GM21786 (cell line): ENCODE measurements around the gene TRIM24.

Experiments used
- ATAC-seq: cut with Tn5 transposase; IDR thresholded peaks from one replicate; pipeline ENCODE4 v1.9.1; 2021; ENCODE audit not compliant: unreplicated experiment

Gene TRIM24

DNA sequence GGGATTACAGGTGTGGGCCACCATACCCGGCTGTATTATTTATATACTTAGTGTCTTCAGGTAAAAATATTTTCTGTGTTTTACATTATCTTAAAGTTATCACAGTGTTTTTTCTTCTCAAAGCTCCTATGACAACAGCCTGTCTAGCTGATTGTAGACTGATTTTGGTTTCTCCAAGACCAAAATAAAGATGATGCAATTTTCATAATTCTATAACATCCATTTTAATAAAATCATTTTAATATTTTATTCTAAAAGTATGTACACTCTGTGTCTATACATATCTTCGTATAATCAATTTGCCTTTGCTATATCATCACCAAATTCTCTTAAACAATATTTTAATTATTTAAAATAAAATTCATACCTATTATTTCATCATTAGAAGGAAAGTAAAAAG is 108.6 kb downstream of the TRIM24 start:
- no peak for ATAC-seq

DNA sequence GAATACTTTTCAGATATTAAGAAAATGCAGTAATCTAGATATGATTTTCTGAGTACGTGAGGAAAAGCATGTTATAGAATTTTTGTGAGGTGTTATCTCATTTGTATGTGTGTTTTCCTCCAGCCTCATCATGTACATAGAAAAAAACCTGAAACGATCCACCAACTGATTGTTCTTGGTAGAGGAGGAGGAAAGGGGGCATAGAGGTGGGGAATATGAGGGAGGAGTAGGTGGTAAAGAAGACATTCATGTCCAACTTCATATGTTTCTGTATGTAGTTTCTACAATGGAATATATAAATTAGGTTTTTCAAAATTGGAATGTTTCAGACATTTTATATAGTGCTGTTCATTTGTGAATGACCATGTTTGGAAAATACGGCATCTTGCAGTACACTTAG is 109.4 kb downstream of the TRIM24 start:
- ATAC-seq = no peak

DNA sequence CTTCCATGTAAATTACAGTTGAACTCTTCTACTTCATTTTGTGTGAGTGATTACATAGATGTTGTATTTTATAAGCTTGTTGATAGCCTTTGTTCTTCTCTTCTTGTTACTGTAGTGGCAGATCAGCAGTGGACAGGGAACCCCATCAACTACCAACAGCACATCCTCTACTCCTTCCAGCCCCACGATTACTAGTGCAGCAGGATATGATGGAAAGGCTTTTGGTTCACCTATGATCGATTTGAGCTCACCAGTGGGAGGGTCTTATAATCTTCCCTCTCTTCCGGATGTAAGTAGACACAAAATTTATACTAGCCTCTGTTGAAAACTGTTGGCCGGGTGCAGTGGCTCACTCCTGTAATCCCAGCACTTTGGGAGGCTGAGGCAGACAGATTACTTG is 110.7 kb downstream of the TRIM24 start:
- no peak for ATAC-seq

DNA sequence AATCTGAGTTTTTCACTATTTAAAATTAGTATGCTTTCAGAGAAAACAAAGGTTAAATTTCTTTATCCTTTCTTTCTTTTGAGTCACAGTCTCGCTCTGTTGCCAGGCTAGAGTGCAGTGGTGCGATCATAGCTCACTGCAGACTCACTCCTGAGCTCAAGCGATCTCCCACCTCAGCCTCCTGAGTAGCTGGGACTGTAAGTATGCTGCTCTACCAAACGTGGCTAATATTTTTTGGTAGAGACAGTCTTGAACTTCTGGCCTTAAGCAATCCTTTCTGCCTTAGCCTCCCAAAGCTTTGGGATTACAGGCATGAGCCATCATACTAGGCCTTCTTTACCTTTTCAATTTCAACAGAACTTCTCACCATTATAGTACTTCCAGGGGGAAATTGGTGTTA is 113.7 kb downstream of the TRIM24 start:
- ATAC-seq = no peak

DNA sequence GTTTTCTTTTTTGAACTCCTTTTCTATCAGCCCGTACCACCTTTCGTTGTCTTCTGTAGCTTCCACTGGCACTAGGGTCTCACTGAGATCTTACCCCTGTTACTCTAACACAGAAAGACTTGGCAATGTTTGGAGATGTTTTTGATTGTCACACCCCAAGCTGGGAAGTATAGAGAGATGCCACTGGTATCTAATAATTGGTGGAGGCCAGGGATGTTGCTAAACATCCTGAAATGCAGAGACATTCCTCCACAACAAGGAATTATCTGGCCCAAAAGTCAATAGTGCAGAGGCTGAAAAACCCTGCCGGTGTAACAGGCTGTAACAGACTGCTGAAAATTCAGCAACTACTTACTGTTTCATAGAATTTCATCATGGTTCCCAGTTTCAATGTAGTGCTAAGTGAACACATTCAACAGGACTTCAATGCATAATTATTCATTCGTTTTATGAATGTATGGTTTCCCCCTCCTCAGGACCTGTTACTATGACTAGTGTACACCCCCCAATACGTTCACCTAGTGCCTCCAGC is 115.9 kb downstream of the TRIM24 start:
- no peak for ATAC-seq

DNA sequence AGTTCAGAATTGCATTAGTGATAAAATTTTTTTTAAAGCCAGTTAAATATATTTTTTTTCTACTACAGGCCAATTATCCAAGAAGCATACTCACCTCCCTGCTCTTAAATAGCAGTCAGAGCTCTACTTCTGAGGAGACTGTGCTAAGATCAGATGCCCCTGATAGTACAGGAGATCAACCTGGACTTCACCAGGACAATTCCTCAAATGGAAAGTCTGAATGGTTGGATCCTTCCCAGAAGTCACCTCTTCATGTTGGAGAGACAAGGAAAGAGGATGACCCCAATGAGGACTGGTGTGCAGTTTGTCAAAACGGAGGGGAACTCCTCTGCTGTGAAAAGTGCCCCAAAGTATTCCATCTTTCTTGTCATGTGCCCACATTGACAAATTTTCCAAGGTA is 119.1 kb downstream of the TRIM24 start:
- no peak for ATAC-seq

DNA sequence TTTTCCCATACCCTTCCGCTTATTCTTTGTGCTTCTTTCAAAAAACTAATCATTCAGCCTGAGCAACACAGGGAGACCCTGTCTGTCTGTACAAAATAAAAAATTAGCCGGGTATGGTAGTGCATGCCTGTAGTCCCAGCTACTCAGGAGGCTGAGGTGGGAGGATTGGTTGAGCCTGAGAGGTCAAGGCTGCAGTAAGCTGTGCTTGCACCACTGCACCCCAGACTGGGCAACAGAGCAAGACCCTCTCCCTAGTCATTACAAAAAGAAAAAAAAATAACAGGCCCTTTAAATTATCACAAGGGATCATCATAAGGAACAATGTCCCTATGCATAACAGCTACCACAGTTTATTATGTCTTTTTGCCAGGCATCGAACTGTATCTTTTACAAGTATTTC is 119.6 kb downstream of the TRIM24 start:
- ATAC-seq = no peak

DNA sequence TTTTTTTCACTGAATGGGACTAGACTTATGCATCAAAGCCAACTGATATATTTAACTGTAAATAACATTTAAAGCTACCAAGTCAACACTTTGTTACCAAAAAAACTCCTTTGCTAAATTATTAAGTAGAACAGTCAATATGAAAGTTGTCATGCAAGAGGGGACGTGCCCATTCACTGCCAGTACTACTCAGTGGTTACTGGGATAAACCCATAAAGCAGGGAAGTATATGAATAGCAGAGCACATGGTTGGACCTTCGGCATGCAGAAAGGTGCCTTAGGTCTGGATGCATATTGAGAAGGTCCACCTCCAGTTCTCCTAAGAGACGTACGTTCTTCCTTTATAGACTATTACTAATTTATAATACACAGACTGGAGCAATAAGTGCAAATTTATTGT is 121.0 kb downstream of the TRIM24 start:
- ATAC-seq = no peak

DNA sequence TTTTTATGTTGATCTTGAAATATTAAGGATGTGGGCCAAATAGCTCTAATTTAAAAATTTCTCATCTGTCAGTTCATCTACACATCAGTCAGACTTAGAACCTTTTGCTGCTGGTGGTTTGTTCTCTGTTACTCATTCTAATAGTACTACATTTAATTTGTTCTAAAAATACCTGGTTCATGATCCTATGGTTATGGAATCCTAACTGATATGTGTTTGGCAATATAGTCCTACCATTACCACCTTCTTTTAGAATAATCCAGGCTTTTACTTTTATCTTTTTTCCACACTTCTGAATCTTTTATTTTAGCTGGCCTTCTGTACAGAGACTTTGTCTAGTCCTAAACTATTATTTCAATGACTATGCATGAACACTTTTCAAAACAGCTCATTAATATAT is 124.2 kb downstream of the TRIM24 start:
- ATAC-seq = no peak

DNA sequence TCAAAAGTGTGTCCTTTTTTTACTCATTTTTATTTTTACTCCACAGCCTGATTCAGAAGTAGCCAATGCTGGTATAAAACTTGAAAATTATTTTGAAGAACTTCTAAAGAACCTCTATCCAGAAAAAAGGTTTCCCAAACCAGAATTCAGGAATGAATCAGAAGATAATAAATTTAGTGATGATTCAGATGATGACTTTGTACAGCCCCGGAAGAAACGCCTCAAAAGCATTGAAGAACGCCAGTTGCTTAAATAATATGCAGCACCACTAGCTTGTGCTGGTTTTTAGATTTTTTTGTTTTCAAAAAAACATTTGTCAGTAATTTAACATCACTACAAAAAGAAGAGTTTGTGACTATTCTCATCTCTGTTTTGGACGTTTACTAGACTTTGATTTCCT is 124.6 kb downstream of the TRIM24 start:
- no peak for ATAC-seq

DNA sequence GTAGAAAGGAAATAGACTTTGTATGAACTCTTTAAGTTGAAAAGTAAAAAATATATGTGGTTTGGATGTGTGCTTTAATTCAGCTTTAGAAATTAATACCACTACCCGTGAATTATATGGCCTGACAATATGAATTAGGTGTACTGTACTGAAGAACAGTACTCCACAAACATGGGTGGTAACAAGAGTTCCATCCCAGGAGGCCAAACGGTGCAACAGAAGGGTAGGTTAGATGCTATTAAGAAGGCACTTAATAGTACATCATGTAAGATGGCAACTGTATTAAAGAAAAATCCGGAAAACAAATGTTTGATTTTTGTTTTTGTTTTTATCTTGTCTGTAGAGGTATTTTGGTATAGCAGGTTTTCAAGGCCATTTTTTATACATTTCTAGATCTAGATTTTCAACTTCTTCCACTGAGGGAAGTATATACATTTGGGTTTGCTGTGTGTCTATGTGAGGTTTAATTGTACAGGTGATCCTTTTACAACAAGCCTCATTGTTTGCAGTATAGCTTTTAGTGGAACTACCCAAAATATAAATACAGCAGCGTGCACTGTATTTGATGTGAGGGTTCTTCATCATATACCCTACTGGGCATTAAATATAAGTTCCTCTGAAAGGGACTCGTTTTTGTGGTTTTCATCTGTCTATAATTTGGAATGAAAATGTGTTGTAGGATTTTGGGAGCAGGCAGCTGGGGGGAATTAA is 125.4 kb downstream of the TRIM24 start:
- no peak for ATAC-seq

DNA sequence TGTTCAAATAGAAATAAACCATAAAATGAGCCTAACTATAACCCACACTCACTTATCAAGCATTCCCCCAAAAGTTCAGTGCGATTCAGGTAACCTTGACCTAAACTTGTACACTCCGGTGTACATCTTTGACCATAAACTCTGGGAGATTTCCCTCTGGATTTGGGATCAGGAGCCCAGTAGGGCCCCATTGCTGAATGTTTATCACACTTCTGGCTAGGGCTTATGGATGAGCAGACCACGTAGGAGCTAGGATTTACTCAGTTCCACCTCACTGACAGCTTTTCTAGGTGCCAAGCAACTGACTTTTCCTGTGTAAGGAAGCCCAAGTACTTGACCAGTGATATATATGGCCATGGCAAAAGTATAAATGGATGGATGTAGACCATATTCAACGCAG is 127.4 kb downstream of the TRIM24 start:
- no peak for ATAC-seq

DNA sequence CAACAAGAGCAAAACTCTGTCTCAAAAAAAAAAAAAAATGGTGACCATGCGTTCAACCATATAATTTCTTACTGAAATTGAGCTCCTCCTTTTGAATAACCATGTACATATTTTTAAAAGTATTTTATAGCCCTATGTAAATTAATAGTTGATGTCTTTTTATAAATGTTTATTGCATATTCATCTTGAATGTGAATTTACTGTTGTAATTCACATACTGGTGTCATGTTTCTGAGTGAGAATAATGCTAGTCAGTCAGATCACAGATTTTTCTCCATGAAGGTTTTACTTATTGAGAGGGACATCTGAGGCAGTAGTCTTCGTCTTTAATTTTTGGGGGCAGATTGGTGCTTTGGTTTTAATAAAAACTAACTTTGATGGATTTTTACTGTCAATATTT is 128.9 kb downstream of the TRIM24 start:
- ATAC-seq = no peak

DNA sequence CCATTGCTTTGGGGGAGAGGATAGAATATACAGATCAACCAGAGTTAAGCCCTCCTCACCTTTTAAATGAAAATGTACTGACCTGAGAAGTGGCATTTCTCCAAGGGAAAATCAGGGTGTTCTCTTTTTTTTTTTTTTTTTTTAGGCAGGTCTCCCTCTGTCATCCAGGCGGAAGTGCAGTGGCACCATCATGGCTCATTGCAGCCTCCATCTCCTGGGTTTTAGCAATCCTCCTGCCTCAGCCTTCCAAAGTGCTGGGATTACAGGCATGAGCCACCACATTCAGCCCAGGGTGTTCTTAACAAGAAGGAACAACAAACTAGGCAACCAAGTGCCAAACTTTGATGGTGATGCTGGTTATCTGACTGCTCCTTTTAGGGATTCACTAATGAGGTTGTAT is 130.1 kb downstream of the TRIM24 start:
- ATAC-seq = no peak

DNA sequence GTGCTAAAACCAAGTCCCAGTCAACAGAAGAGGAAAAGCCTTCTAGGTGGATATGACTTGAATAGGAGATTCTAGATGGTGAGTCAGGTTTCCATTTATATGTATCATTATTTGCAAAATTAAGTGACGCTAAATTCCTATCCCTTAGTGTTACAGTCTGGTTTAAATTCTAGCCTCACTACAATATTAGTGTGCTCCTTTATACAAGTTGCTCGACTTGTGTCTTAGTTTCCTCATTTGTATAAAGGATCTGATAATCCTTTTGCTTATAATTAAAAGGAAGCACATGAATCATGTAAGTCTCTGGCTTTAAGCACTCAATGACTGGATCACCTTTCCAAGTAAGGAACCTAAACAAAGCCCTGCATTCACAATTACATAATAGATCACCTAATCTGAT is 135.4 kb downstream of the TRIM24 start:
- ATAC-seq = no peak

DNA sequence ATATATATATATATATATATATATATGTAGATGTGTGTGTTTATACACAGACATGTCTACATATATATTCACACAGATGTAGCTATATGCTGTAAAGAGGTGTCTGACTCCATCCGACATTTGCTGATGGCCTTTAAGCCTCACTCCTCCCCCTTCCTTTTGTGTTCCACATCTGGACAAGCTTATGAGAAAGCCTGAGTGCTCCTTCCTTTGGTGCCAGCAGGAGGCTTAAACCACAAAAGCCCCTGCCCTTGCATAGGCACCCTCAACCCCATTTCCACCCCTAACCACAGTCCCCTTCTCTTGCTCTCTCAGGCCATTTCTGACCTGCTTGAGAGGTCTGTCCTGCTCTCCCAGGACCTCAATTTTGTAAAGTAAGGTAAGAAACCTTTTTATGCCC is 142.4 kb downstream of the TRIM24 start:
- ATAC-seq = no peak

DNA sequence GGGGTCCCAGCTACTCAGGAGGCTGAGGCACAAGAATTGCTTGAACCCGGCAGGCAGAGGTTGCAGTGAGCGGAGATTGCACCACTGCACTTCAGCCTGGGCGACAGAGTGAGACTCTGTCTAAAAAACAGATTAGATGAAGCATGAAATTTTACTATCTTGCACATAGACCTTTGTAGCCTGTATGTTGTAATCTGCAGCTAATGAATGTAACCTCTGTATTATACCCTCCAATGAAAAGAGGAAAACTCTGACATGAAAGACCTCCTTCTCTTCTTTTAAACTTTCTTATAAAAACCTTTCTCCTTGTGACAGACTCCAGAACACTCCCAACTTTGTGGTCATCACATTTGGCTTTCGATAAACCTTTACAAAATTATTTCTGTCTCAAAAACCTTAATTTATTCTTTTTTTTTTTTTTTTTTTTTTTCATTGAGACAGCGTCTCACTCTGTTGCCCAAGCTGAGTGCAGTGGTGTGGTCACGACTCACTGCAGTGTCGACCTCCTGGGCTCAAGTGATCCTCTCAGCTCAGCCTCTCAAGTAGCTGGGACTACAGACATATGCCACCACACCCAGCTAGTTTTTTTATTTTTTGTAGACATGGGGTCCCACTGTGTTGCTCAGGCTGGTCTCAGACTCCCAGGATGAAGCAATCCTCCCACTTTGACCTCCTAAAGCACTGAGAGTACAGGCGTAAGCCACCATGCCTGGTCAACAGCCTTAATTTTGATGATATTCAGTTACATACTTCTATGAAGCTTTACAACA is 143.7 kb downstream of the TRIM24 start:
- ATAC-seq = no peak

DNA sequence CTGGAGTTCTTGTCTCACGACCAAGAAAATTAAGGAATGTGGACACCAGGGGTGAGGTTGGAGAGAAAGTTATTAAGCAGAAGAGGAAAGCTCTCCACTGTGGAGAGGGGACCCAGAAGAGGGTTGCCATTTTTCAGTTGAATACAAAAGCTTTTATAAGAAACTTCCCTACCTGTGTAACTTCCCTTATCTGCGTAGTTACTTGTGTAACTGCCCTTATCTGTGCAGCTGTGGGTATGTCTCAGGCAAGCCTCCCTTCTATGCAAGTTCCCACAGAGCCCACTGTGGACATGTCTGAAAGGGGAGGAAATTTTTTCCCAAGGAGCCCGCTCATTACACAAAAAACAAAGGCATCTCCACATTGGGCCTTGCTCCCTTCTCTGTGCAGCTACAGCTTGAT is 146.2 kb downstream of the TRIM24 start:
- no peak for ATAC-seq

DNA sequence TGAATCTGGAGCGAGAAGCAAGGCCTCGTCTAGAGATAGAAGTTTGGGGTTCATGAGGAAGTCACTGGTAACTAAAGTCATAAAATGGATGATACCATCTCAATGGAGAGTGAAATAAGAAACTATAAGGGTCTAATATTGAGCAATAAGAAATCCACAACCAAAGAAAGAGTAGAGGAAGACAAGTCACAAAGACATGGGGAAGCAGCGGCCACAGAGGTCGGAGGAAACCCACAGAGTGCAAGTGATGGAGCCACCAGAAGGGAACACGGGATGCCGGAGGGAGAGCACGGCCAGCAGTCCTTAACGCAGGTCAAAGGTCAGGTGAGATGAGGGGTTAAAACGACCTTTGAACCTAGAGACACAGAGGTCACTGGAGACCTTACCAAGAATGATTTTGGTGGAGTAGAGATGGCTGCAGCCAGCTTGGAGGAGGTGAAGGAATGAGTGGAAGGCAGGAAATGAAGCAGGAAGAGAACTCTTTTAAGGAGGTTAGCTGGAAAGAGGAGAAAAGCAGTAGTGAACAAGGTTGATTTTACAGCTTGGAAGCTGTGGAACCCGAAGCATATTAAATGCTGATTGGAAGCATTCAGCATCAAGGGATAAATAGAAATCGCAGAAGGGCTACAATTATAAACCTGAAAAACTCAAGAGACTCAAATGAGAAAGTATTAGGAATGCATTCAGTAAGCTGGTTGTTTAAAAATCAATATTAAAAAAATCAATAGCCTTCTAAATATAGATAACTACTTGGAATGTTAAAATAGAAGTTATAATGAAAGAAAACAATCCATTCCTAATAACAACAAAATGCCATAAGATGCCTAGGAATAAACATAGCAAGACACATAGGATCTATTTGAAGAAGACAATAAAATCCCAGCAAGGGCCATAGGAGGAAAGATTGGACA is 147.4 kb downstream of the TRIM24 start:
- no peak for ATAC-seq

DNA sequence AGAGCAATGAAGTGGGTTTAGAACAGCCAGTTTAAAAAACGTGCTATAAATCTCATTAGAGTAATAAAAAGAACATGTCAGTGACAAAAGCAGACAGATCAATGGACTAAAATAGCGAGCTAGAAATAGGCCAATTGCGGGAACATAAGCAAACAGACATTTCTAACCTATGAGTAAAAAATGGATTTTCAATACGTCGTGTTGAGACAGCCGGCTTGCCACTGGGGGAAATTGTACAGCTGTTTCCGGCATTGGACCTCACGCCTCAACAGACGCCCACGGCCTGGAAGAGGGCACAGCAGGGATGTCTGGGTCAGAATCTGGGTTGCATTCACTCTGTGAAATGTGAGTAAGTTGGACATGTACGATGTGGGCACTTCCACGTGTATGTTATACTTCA is 148.2 kb downstream of the TRIM24 start:
- no peak for ATAC-seq

DNA sequence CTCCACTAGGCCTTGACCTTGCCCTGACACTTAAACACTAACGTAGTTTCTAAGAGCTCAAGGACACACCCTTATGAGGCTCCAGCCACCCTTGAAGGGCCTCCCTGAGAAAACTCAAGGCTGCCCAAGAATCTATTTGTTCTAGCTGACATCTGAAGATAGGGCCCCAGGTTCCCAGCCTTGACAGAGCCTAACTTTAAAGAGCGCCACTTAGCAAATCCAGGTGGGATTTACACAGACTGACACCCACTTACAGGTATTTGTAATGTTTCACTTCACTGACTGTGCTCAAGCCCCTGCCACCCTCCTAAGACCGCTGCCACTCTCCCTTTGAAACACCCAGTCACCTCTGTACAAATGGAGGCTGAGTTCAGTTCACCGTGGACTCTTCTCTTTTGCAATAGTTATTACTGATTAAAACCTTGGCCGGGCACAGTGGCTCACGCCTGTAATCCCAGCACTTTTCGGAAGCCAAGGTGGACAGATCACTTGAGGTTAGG is 150.7 kb downstream of the TRIM24 start:
- no peak for ATAC-seq
